Endothelial cell of umbilical vein (primary cell): ENCODE measurements around the gene FYB1. TPM values are rescaled to one million over a fixed set of nuclear protein-coding genes. Genes with fewer than 3 reads are reported as not detected.

Experiments used
- BruUV-seq: library from RNA; stranded (reverse); fragments of 400-500 nt; replicated peaks from 2 replicates; lab custom pipeline; 2021; lab: Mats Ljungman, UMichigan
- CTCF ChIA-PET: fragments of 300-600, 350-600 bp; sonication (Branson Sonifier 250); formaldehyde crosslinking; loops from one replicate; lab custom pipeline; 2021; ENCODE audit warnings: antibody characterized with exemption, inconsistent platforms; lab: Charles Lee
- POLR2A ChIA-PET: fragments of 300-600, 350-600 bp; sonication (Branson Sonifier 250); formaldehyde crosslinking; loops from one replicate; lab custom pipeline; 2021; ENCODE audit warnings: antibody characterized with exemption, inconsistent platforms; lab: Charles Lee
- DNase-seq: peaks from one replicate; pipeline ENCODE4 v3.0.0-alpha.2; 2011; ENCODE audit warnings: low read depth, low spot score
- FAIRE-seq: peaks from 2 replicates; lab custom pipeline; 2011; peaks lifted over from hg19 to GRCh38; lab: Jason Lieb, UNC
- H2AFZ ChIP-seq: 2 replicates; pipeline ENCODE4 v1.6.0; 2012; ENCODE audit warnings: low read depth, low read length, control low read depth, inconsistent platforms
- H3K27ac ChIP-seq: 2 replicates; pipeline ENCODE4 v1.5.1; 2011; ENCODE audit warnings: low read depth, mild to moderate bottlenecking, control low read depth, low read length, moderate library complexity; ENCODE audit not compliant: insufficient read depth
- H3K27me3 ChIP-seq, 2 experiments: 2 replicates each; pipeline versions ENCODE4 v1.6.0 to v1.6.1; 2011; ENCODE audit warnings: low read length in 2 of 2, mixed read lengths in 1 of 2; ENCODE audit not compliant: control insufficient read depth in 2 of 2, insufficient read depth in 2 of 2
- H3K36me3 ChIP-seq, 2 experiments: 2 replicates in 1 of 2; 3 replicates in 1 of 2; pipeline ENCODE4 v1.5.1; 2011; ENCODE audit warnings: low read length in 2 of 2, mild to moderate bottlenecking in 1 of 2, moderate library complexity in 1 of 2; ENCODE audit not compliant: control insufficient read depth in 2 of 2, insufficient read depth in 2 of 2; ENCODE audit errors: extremely low read depth in 1 of 2
- H3K4me1 ChIP-seq: 3 replicates; pipeline ENCODE4 v1.5.1; 2011; ENCODE audit warnings: mild to moderate bottlenecking, low read length; ENCODE audit not compliant: control insufficient read depth, insufficient read depth; ENCODE audit errors: extremely low read depth
- H3K4me2 ChIP-seq: 2 replicates; pipeline ENCODE4 v1.6.1; 2011; ENCODE audit warnings: low read length, control low read depth, mixed read lengths; ENCODE audit not compliant: insufficient read depth
- H3K4me3 ChIP-seq, 3 experiments: fragments of 200-600 bp in 1 of 3; sonication (generic), shearing (Covaris generic) in 1 of 3; replicated peaks in 1 of 3; 2 replicates each; pipeline ENCODE4 v1.5.1; 2011 to 2016; ENCODE audit warnings: control low read depth in 3 of 3, low read length in 3 of 3, mild to moderate bottlenecking in 2 of 3, inconsistent platforms in 1 of 3, low read depth in 1 of 3, moderate library complexity in 1 of 3; ENCODE audit not compliant: insufficient read depth in 1 of 3
- H3K79me2 ChIP-seq: 2 replicates; pipeline ENCODE4 v1.6.0; 2012; ENCODE audit warnings: low read length, inconsistent platforms; ENCODE audit not compliant: control insufficient read depth, insufficient read depth
- H3K9ac ChIP-seq: replicated peaks from 2 replicates; pipeline ENCODE3; 2011; ENCODE audit warnings: low read length, control low read depth; ENCODE audit not compliant: insufficient read depth; ENCODE audit errors: extremely low read depth
- H3K9me1 ChIP-seq: replicated peaks from 3 replicates; pipeline ENCODE4 v1.6.0; 2011; ENCODE audit warnings: mild to moderate bottlenecking, low read length; ENCODE audit not compliant: control insufficient read depth, insufficient read depth; ENCODE audit errors: extremely low read depth
- H3K9me3 ChIP-seq: replicated peaks from 2 replicates; pipeline ENCODE4 v1.5.1; 2012; ENCODE audit warnings: low read length, inconsistent platforms; ENCODE audit not compliant: control insufficient read depth, insufficient read depth
- H4K20me1 ChIP-seq: replicated peaks from 2 replicates; pipeline ENCODE3; 2011; ENCODE audit warnings: mild to moderate bottlenecking, low read length; ENCODE audit not compliant: control insufficient read depth, insufficient read depth; ENCODE audit errors: extremely low read depth
- EZH2 ChIP-seq: IDR thresholded peaks from 2 replicates; pipeline ENCODE4 v1.6.1; 2012; ENCODE audit warnings: borderline replicate concordance, low read depth, mild to moderate bottlenecking, moderate library complexity, low read length, inconsistent platforms; ENCODE audit not compliant: severe bottlenecking
- FOS ChIP-seq: IDR thresholded peaks from 2 replicates; pipeline ENCODE4 v1.6.1; 2011; ENCODE audit warnings: mild to moderate bottlenecking, low read length, moderate library complexity, borderline replicate concordance; ENCODE audit not compliant: insufficient read depth
- GATA2 ChIP-seq: IDR thresholded peaks from 2 replicates; pipeline ENCODE4 v1.7.0; 2011; ENCODE audit warnings: low read depth, mild to moderate bottlenecking, moderate library complexity, mixed read lengths, low read length; ENCODE audit not compliant: insufficient read length, insufficient read depth
- JUN ChIP-seq: IDR thresholded peaks from 2 replicates; pipeline ENCODE4 v1.6.1; 2011; ENCODE audit warnings: borderline replicate concordance, low read depth; ENCODE audit not compliant: insufficient read length, insufficient read depth
- MYC ChIP-seq: IDR thresholded peaks from one replicate; pipeline ENCODE4 v1.6.1; 2011; ENCODE audit warnings: mild to moderate bottlenecking, low read depth, low read length
- POLR2A ChIP-seq: IDR thresholded peaks from 2 replicates; pipeline ENCODE4 v1.6.1; 2012; ENCODE audit warnings: low read depth, mild to moderate bottlenecking, control low read depth, low read length
- POLR2AphosphoS5 ChIP-seq: IDR thresholded peaks from 2 replicates; pipeline ENCODE4 v1.6.1; 2012; ENCODE audit warnings: low read depth, mild to moderate bottlenecking, control low read depth, low read length, moderate library complexity; ENCODE audit not compliant: insufficient read depth
- dilution Hi-C: fragments of 300-500 bp; cut with MboI; formaldehyde crosslinking; loops from one replicate; pipeline ENCODE4 v1.15.0; 2019; ENCODE audit warnings: low sequenced_read_pairs; ENCODE audit not compliant: extremely low pct_ligation_motif_present
- intact Hi-C: fragments of 100-400 bp; cut with micrococcal nuclease; formaldehyde crosslinking; loops from one replicate; pipeline ENCODE4 v1.10.0; 2022
- polyA plus RNA-seq, 4 experiments: library from polyadenylated mRNA; depleted of rRNA in 3 of 4; stranded (reverse) in 3 of 4; unstranded in 1 of 4; fragments of >200 nt; gene quantifications; 2 replicates each; pipeline versions ENCODE4 v1.2.1 to v1.2.3, GENCODE V29; 2011 to 2012; ENCODE audit warnings: missing spikeins in 1 of 4
- total RNA-seq: library from RNA; stranded (reverse); gene quantifications from 2 replicates; pipeline ENCODE4 v1.2.3, GENCODE V29; 2021
- TF ChIP-seq, protein P1 (sequence below), 2 donors: IDR thresholded peaks; 1 replicate in 1 of 2; 2 replicates in 1 of 2; pipeline ENCODE4 v1.5.1; 2011; ENCODE audit warnings: low read length in 2 of 2, mild to moderate bottlenecking in 2 of 2, moderate library complexity in 2 of 2, control low read depth in 1 of 2, inconsistent platforms in 1 of 2, low read depth in 1 of 2; ENCODE audit not compliant: insufficient read depth in 1 of 2; ENCODE audit errors: extremely low read depth in 1 of 2
- TF ChIP-seq, protein P2 (sequence below): IDR thresholded peaks from 2 replicates; pipeline ENCODE4 v1.6.1; 2011; ENCODE audit not compliant: insufficient read depth, insufficient read length

The FYB1 gene
- total and polyA plus RNA-seq, 2 donors (not counting 3 experiments of a cell fraction or from before 2014, with no cell fraction given) = 0.44 TPM; not detected in 1

DNA sequence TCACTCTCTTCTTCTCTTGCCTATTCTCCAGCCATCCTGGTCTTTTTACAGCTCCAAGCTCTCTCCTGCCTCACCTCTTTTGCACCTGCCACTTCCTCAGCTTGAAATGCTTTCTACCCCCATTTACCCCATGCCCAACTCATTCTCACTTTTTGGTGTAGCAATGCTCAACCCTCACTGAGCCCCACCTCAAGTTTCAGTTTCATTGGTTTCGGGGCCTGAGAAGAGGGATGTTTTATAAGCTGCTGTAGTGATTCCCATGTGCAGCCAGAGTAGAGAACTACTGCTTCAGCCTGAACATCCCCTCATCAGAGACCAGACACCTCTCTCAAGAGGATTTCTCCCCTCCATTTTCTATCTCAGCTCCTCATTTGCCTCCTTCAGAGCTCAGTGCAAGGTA lies 45.2 kb upstream of the FYB1 start:
- FAIRE-seq (no peak), DNase-seq (no peak)
- Histone ChIP-seq H4K20me1 (no peaks in the 10 kb centered on the region), H3K9ac (no peak overlapping the region), H3K4me3 (no peak overlapping the region), H2AFZ (no peak overlapping the region), H3K27me3 (no peaks in the 10 kb centered on the region), H3K4me1 (no peaks in the 10 kb centered on the region), H3K79me2 (no peaks in the 10 kb centered on the region), H3K9me1 (no peaks in the 10 kb centered on the region), H3K9me3 (no peaks in the 10 kb centered on the region), H3K36me3 (no peaks in the 10 kb centered on the region), H3K4me2 (no peak overlapping the region), H3K27ac (no peak overlapping the region)
- POLR2A ChIA-PET = no interaction called here
- CTCF ChIA-PET = interaction anchor here (1.4 to 3.4 kb wide), 2 partner anchors 47 to 295 kb away, joined by 3 to 14 read pairs; no protein-coding TSS in a partner anchor
- intact Hi-C loops = no loop called here
- no TSS peak for BruUV-seq
- dilution Hi-C loops = no loop called here
- no peak for TF ChIP-seq EZH2

DNA sequence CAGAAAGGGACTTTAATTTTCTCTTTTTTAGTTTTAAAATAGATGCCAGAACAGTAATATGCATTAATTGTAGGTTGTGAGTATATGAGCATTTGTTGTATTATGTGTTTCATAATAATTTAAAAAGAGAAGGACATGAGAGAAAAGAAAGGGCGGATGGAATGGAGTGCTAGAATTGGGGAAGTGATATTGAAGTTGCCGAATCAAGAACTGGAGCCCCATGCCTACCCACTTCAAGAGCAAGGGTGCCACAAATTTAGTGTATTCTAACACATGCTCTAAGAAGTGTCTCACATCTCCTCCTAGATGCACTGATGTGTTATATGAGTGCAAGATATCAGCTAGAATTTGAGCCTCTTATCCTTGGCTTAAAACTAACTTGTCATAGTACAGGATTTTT lies 43.6 kb upstream of the FYB1 start:
- BruUV-seq = no TSS peak
- dilution Hi-C loops (no loop called here), intact Hi-C loops (no loop called here)
- Histone ChIP-seq H2AFZ (no peak overlapping the region), H3K4me2 (no peak overlapping the region), H3K9ac (no peak overlapping the region), H3K27me3 (no peaks in the 10 kb centered on the region), H4K20me1 (no peaks in the 10 kb centered on the region), H3K79me2 (no peaks in the 10 kb centered on the region), H3K27ac (no peak overlapping the region), H3K4me1 (no peaks in the 10 kb centered on the region), H3K9me1 (no peaks in the 10 kb centered on the region), H3K36me3 (no peaks in the 10 kb centered on the region), H3K9me3 (no peaks in the 10 kb centered on the region), H3K4me3 (no peak overlapping the region)
- ChIA-PET POLR2A (no interaction called here), CTCF (no interaction called here)
- no peak for TF ChIP-seq MYC
- no peak for TF ChIP-seq POLR2A
- no peak for TF ChIP-seq FOS
- TF ChIP-seq, protein P1, sequence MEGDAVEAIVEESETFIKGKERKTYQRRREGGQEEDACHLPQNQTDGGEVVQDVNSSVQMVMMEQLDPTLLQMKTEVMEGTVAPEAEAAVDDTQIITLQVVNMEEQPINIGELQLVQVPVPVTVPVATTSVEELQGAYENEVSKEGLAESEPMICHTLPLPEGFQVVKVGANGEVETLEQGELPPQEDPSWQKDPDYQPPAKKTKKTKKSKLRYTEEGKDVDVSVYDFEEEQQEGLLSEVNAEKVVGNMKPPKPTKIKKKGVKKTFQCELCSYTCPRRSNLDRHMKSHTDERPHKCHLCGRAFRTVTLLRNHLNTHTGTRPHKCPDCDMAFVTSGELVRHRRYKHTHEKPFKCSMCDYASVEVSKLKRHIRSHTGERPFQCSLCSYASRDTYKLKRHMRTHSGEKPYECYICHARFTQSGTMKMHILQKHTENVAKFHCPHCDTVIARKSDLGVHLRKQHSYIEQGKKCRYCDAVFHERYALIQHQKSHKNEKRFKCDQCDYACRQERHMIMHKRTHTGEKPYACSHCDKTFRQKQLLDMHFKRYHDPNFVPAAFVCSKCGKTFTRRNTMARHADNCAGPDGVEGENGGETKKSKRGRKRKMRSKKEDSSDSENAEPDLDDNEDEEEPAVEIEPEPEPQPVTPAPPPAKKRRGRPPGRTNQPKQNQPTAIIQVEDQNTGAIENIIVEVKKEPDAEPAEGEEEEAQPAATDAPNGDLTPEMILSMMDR (IDR thresholded peaks at IDR 0.05; ENCODE audit: extremely low read depth in 1 of 2, insufficient read depth in 1 of 2, low read depth in 1 of 2, low read length in 2 of 2) = no peak
- no peak for TF ChIP-seq GATA2
- no peak for TF ChIP-seq POLR2AphosphoS5
- no peak for TF ChIP-seq JUN
- no peak for TF ChIP-seq EZH2
- TF ChIP-seq, protein P2, sequence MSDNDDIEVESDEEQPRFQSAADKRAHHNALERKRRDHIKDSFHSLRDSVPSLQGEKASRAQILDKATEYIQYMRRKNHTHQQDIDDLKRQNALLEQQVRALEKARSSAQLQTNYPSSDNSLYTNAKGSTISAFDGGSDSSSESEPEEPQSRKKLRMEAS = no peak
- no peak for FAIRE-seq
- DNase-seq = no peak
